ENCODE measurements around the gene PFKL. TPM values are rescaled to one million over a fixed set of nuclear protein-coding genes. Genes with fewer than 3 reads are reported as not detected.
"Not testable (repeated sequence)": the region's sequence is repeated elsewhere in the genome, so short reads cannot be mapped to it uniquely, and the experiment has no call there.

Gene PFKL
- total RNA-seq, 1 donor from 2014 or later: 66.6 TPM

GRCh38 chr21:44279354-44280260, 20.2 kb upstream of the PFKL start:
- no peak for DNase-seq (ENCODE audit: low spot score)
- no peaks in the 10 kb centered on the region for H3K9me3 Mint-ChIP-seq (ENCODE audit: unreplicated experiment)
- no peaks in the 10 kb centered on the region for H3K4me1 Mint-ChIP-seq (ENCODE audit: unreplicated experiment)
- no peak for TF ChIP-seq CTCF (IDR thresholded peaks at IDR 0.05; ENCODE audit: unreplicated experiment)
- H3K4me3 Mint-ChIP-seq (ENCODE audit: unreplicated experiment): no peak overlapping the region
- no peaks in the 10 kb centered on the region for H3K36me3 Mint-ChIP-seq (ENCODE audit: low read depth, unreplicated experiment)
- H3K27me3 Mint-ChIP-seq (ENCODE audit: unreplicated experiment): peaks cover 4% of the 10 kb centered on the region
- no peak overlapping the region for H3K27ac Mint-ChIP-seq (ENCODE audit: unreplicated experiment)

- no peak overlapping the region for H3K4me3 Mint-ChIP-seq (ENCODE audit: unreplicated experiment)
- TF ChIP-seq CTCF (IDR thresholded peaks at IDR 0.05; ENCODE audit: unreplicated experiment): no peak
- peaks cover 4% of the 10 kb centered on the region for H3K27me3 Mint-ChIP-seq (ENCODE audit: unreplicated experiment)
- H3K4me1 Mint-ChIP-seq (ENCODE audit: unreplicated experiment): no peaks in the 10 kb centered on the region
- H3K36me3 Mint-ChIP-seq (ENCODE audit: low read depth, unreplicated experiment): no peaks in the 10 kb centered on the region
- no peak for DNase-seq (ENCODE audit: low spot score)
- H3K27ac Mint-ChIP-seq (ENCODE audit: unreplicated experiment): no peak overlapping the region
- H3K9me3 Mint-ChIP-seq (ENCODE audit: unreplicated experiment): no peaks in the 10 kb centered on the region
Observed at GRCh38 chr21:44281801-44282200, 18.1 kb upstream of the PFKL start.

GRCh38 chr21:44282370-44282769, 17.5 kb upstream of the PFKL start:
- Mint-ChIP-seq H3K27me3 (ENCODE audit: unreplicated experiment) (peaks cover 4% of the 10 kb centered on the region), H3K27ac (ENCODE audit: unreplicated experiment) (no peak overlapping the region), H3K9me3 (ENCODE audit: unreplicated experiment) (no peaks in the 10 kb centered on the region), H3K4me3 (ENCODE audit: unreplicated experiment) (no peak overlapping the region), H3K4me1 (ENCODE audit: unreplicated experiment) (no peaks in the 10 kb centered on the region), H3K36me3 (ENCODE audit: low read depth, unreplicated experiment) (no peaks in the 10 kb centered on the region)
- no peak for DNase-seq (ENCODE audit: low spot score)
- TF ChIP-seq CTCF (IDR thresholded peaks at IDR 0.05; ENCODE audit: unreplicated experiment): no peak

- H3K9me3 Mint-ChIP-seq (ENCODE audit: unreplicated experiment); DNase-seq (ENCODE audit: low spot score); H3K36me3 Mint-ChIP-seq (ENCODE audit: low read depth, unreplicated experiment); H3K27me3 Mint-ChIP-seq (ENCODE audit: unreplicated experiment); H3K27ac Mint-ChIP-seq (ENCODE audit: unreplicated experiment); H3K4me1 Mint-ChIP-seq (ENCODE audit: unreplicated experiment); H3K4me3 Mint-ChIP-seq (ENCODE audit: unreplicated experiment): not testable (repeated sequence)
Observed at GRCh38 chr21:44283211-44283785, 16.6 kb upstream of the PFKL start.

GRCh38 chr21:44283948-44284347, 15.9 kb upstream of the PFKL start:
- peaks cover 4% of the 10 kb centered on the region for H3K27me3 Mint-ChIP-seq (ENCODE audit: unreplicated experiment)
- no peak for TF ChIP-seq CTCF (IDR thresholded peaks at IDR 0.05; ENCODE audit: unreplicated experiment)
- no peak overlapping the region for H3K4me3 Mint-ChIP-seq (ENCODE audit: unreplicated experiment)
- H3K9me3 Mint-ChIP-seq (ENCODE audit: unreplicated experiment): no peaks in the 10 kb centered on the region
- no peaks in the 10 kb centered on the region for H3K36me3 Mint-ChIP-seq (ENCODE audit: low read depth, unreplicated experiment)
- H3K4me1 Mint-ChIP-seq (ENCODE audit: unreplicated experiment): no peaks in the 10 kb centered on the region
- H3K27ac Mint-ChIP-seq (ENCODE audit: unreplicated experiment): no peak overlapping the region
- no peak for DNase-seq (ENCODE audit: low spot score)
